GM18867 (cell line): Measurements from ENCODE around the gene HSD17B1.
A peak's percentile ranks its signal among the peaks of the same experiment; 100 is the strongest.

ENCODE experiments used
- ATAC-seq: cut with Tn5 transposase; IDR thresholded peaks from one replicate; pipeline ENCODE4 v1.9.1; 2021; ENCODE audit warnings: mild to moderate bottlenecking, moderate library complexity; ENCODE audit not compliant: unreplicated experiment

The HSD17B1 gene

GRCh38 chr17:42565523-42566214 lies 12.9 kb downstream of the HSD17B1 start:
- ATAC-seq, result no peak

GRCh38 chr17:42566215-42566882 lies 13.6 kb downstream of the HSD17B1 start:
- ATAC-seq, result no peak

- peak; percentile 61 for ATAC-seq
These were observed 14.3 kb downstream of the HSD17B1 start, which contains the start of gene MLX for GRCh38 chr17:42566883-42567573. TSS of gene MLX (plus strand) at chr17:42567100. CDS start at chr17:42567125, 25 bp downstream.

GRCh38 chr17:42568341-42569111 lies 15.8 kb downstream of the HSD17B1 start:
- ATAC-seq, result no peak

- no peak for ATAC-seq
These were observed 18.9 kb downstream of the HSD17B1 start for GRCh38 chr17:42571435-42572225.

- ATAC-seq, result no peak
These were observed 20.4 kb downstream of the HSD17B1 start for GRCh38 chr17:42573095-42573494.

GRCh38 chr17:42574463-42574862 lies 21.7 kb downstream of the HSD17B1 start:
- ATAC-seq, result no peak

GRCh38 chr17:42577140-42577531 lies 24.4 kb downstream of the HSD17B1 start:
- no peak for ATAC-seq

- peak; percentile 66 for ATAC-seq
These were observed 25.0 kb downstream of the HSD17B1 start, which contains the start of gene PSMC3IP for GRCh38 chr17:42577532-42578281. TSS of gene PSMC3IP (minus strand) at chr17:42577729. CDS start at chr17:42577686, 43 bp downstream.

GRCh38 chr17:42578282-42578869 lies 25.7 kb downstream of the HSD17B1 start:
- peak; percentile 47 for ATAC-seq

- ATAC-seq, result no peak
These were observed 27.2 kb downstream of the HSD17B1 start for GRCh38 chr17:42579794-42580551.

GRCh38 chr17:42581744-42582270 lies 29.1 kb downstream of the HSD17B1 start:
- ATAC-seq, result no peak

GRCh38 chr17:42584880-42585279 lies 32.2 kb downstream of the HSD17B1 start:
- no peak for ATAC-seq

GRCh38 chr17:42585353-42585752 lies 32.6 kb downstream of the HSD17B1 start:
- ATAC-seq, result no peak

GRCh38 chr17:42586514-42587230 lies 33.9 kb downstream of the HSD17B1 start:
- ATAC-seq, result peak; percentile 55

GRCh38 chr17:42590886-42591285 lies 38.2 kb downstream of the HSD17B1 start:
- no peak for ATAC-seq

GRCh38 chr17:42591411-42591810 lies 38.7 kb downstream of the HSD17B1 start:
- no peak for ATAC-seq
